ENCODE measurements around the gene CCDC39. TPM values are rescaled to one million over a fixed set of nuclear protein-coding genes. Genes with fewer than 3 reads are reported as not detected.

The CCDC39 gene
- total RNA-seq, 1 experiment from 2014 or later, result 0.79 TPM

DNA sequence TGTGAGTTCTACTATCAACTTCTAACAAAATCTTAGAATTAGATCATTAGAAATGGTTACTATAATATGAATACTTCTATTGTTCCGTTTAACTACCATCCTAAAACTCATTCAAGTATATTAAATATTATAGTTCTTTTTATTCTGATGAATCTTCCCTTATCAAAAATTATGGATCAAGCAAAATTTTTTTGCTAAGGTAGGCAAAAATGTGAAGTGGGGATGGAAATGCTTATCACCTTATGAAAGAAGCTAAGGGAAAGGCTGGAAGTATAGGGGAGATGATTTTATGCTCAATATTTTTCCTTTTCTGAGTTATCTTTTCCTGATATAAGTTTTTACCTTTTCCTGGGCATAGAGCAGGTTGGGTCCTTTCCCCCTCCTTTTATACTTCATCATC is 40.7 kb upstream of the CCDC39 start:
- H2BK15ac ChIP-seq (ENCODE audit: low read depth, low read length), result no peak overlapping the region
- H2AK5ac ChIP-seq (ENCODE audit: insufficient read length, low read length), result no peak overlapping the region
- H3K23ac ChIP-seq (ENCODE audit: insufficient read length, low read depth, low read length), result no peak overlapping the region
- H3K9me3 ChIP-seq (ENCODE audit: control insufficient read depth, low read depth, low read length), result no peaks in the 10 kb centered on the region
- no peaks in the 10 kb centered on the region for H4K20me1 ChIP-seq (ENCODE audit: control insufficient read depth, insufficient read depth, insufficient read length)
- WGBS (ENCODE audit: extremely low coverage, insufficient read length, low lambda C conversion rate), result no CpG with 5 or more reads among the region's 1 CpG
- H2BK12ac ChIP-seq (ENCODE audit: insufficient read length, low read depth, low read length), result no peak overlapping the region
- no peaks in the 10 kb centered on the region for H3K27me3 ChIP-seq (ENCODE audit: insufficient read depth, low read length)
- H4K91ac ChIP-seq (ENCODE audit: insufficient read length, low read depth, low read length), result no peak overlapping the region
- no peak overlapping the region for H2BK5ac ChIP-seq (ENCODE audit: insufficient read length, low read length)
- Mint-ChIP-seq H3K4me3 (no peak overlapping the region), H3K27me3 (ENCODE audit: low read depth) (no peaks in the 10 kb centered on the region), H3K27ac (no peak overlapping the region), H3K36me3 (ENCODE audit: insufficient read depth in 1 of 3, low read depth in 3 of 3) (no peaks in the 10 kb centered on the region), H3K4me1 (peaks cover 0 to 3% of the 10 kb centered on the region in 2 experiments; a peak in 1 of 4 replicates), H3K9me3 (no peaks in the 10 kb centered on the region)
- no peaks in the 10 kb centered on the region for H3K4me1 ChIP-seq (ENCODE audit: insufficient read depth, low read length)
- H3K27ac ChIP-seq (ENCODE audit: insufficient read length, low read depth, low read length), result no peak overlapping the region
- H3K56ac ChIP-seq (ENCODE audit: insufficient read length, low read depth, low read length), result no peak overlapping the region
- no peak overlapping the region for H2AFZ ChIP-seq (ENCODE audit: low read length)
- H3K79me1 ChIP-seq (ENCODE audit: insufficient read depth, low read depth, low read length, poor library complexity, severe bottlenecking), result no peaks in the 10 kb centered on the region
- H3K79me2 ChIP-seq (ENCODE audit: insufficient read depth, low read length), result no peaks in the 10 kb centered on the region
- H4K8ac ChIP-seq (replicated peaks; ENCODE audit: insufficient read length, low read depth, low read length), result no peak overlapping the region
- TF ChIP-seq, protein P1, sequence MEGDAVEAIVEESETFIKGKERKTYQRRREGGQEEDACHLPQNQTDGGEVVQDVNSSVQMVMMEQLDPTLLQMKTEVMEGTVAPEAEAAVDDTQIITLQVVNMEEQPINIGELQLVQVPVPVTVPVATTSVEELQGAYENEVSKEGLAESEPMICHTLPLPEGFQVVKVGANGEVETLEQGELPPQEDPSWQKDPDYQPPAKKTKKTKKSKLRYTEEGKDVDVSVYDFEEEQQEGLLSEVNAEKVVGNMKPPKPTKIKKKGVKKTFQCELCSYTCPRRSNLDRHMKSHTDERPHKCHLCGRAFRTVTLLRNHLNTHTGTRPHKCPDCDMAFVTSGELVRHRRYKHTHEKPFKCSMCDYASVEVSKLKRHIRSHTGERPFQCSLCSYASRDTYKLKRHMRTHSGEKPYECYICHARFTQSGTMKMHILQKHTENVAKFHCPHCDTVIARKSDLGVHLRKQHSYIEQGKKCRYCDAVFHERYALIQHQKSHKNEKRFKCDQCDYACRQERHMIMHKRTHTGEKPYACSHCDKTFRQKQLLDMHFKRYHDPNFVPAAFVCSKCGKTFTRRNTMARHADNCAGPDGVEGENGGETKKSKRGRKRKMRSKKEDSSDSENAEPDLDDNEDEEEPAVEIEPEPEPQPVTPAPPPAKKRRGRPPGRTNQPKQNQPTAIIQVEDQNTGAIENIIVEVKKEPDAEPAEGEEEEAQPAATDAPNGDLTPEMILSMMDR (conservative IDR thresholded peaks at IDR 0.05), result no peak
- H4K5ac ChIP-seq (ENCODE audit: insufficient read length, low read depth, low read length), result no peak overlapping the region
- no peak overlapping the region for H3K9ac ChIP-seq (ENCODE audit: extremely low read depth, insufficient read length, low read length)
- H2BK20ac ChIP-seq (ENCODE audit: low read depth, low read length, poor library complexity, severe bottlenecking), result no peak overlapping the region
- H3K18ac ChIP-seq (ENCODE audit: insufficient read length, low read depth, low read length), result no peak overlapping the region
- H2BK120ac ChIP-seq (ENCODE audit: low read depth, low read length, poor library complexity, severe bottlenecking), result no peak overlapping the region
- H3T11ph ChIP-seq (ENCODE audit: low read length), result no peak overlapping the region
- no peaks in the 10 kb centered on the region for H3K23me2 ChIP-seq (ENCODE audit: insufficient read length, low read depth, low read length, poor library complexity, severe bottlenecking)
- no peak overlapping the region for H3K4ac ChIP-seq (ENCODE audit: low read depth, low read length)
- no peak for DNase-seq
- no peak overlapping the region for H3K14ac ChIP-seq (ENCODE audit: insufficient read depth, low read length)
- no peak overlapping the region for H3K4me2 ChIP-seq (ENCODE audit: insufficient read depth, insufficient read length, low read length)

Measured in H9 (cell line).